OCI-LY3 (cell line): ENCODE measurements around the gene VAC14.

ENCODE experiments used
- CTCF ChIP-seq: fragments of 200-600, 300-600 bp; sonication (generic); IDR thresholded peaks from 2 replicates; pipeline ENCODE4 v1.5.1; 2014; ENCODE audit warnings: antibody characterized with exemption, low read length, low read depth
- EZH2phosphoT487 ChIP-seq: fragments of 200-600 bp; shearing (Covaris generic); IDR thresholded peaks from 2 replicates; pipeline ENCODE4 v1.6.1; 2018; ENCODE audit warnings: antibody characterized with exemption, mixed run types, low read depth

- TF ChIP-seq CTCF (no peak; the same call in 1 of the 2 replicates), EZH2phosphoT487 (no peak)
Observed at GRCh38 chr16:70638814-70639792, 161.9 kb downstream of the VAC14 start.
